ENCODE data around the gene NLRP1. TPM values are rescaled to one million over a fixed set of nuclear protein-coding genes. Genes with fewer than 3 reads are reported as not detected.

Gene NLRP1
- total RNA-seq, 1 donor from 2014 or later: 24.0 TPM

DNA sequence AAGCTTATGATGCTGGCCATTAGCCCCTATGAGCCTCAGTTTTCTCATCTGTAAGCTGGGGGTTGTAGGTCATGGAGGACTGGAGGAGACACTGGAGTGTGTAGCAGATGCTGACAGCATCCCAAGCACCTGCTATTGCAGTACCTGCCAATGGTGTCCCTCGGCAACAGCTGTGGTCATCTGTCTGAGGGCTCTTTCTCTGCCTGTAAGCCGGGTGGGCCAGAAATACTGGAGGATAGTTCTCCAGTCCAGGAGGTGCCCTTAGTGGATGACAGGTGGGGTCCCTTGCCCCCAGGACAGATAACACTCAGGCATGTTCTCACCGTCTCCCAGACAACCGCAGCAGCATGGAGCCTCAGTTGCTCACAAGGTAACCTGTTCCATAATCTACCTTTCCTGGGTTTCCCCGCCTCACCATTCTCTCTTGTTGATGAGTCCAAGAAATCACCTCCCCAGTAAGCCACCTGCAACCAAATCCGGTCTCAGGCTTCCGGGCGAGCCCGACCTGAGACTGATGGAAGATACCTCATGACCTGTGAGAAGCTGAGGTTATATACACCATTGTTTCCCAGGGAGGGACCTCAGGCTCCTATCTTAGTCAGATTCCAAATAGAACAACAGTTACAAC lies 23.8 kb downstream of the NLRP1 start:
- peaks cover 2 to 9% (median 8%) of the 10 kb centered on the region in 3 donors for H3K36me3 ChIP-seq (ENCODE audit: control insufficient read depth in 3 of 3, insufficient read depth in 3 of 3, low read length in 3 of 3)

DNA sequence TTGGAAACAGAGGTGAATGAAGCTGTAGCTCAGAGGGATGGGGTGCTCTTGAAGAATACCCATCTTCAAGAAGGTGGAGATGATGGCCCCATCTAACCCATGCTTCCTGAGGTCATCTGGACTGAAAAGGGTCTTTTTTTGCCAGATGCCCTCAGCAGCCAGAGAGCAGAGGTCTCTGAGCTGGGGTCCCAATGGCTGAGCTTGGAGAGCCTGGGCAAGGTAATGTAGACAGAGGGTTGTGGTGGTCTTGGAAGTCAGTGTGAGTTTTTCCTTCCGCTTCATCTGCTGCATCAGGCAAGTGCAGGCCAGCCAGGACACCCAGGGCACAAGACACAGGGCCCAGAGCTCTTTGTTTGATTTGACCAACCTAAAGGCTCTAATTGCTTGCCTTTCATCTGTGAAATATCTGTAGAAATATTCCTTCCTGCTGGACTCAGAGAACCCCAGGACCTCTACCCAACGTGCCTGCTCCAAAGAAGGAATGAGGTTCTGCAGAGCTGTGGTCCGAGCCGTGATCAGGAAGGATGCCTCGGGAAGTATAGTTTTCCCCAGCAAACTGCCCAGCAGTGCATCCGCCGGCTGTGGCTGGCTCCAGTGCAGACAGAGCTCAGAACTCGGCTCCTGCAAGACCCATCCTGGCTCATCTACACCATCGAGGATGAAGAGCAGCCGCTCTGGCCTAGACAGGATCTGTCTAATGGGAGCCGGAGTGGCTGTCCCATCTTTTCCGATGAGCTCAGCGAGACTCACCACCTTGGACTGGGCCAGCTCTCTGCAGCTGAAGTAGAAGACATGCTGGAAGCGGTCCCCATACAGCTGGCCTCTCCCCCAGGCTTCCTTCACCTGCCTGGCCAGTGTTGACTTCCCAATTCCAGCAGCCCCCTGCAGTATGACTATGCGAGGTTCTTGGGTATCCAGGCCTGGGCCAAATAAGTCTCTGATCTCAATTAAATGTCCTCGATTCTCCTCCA lies 25.2 kb downstream of the NLRP1 start:
- Histone ChIP-seq H3K27ac (ENCODE audit: low read depth, low read length) (no peak overlapping the region), H3K36me3 (ENCODE audit: control insufficient read depth in 3 of 3, insufficient read depth in 3 of 3, low read length in 3 of 3) (peaks cover 2 to 9% (median 8%) of the 10 kb centered on the region in 3 donors), H3K4me3 (ENCODE audit: low read length in 3 of 3) (no peak overlapping the region), H3K9ac (ENCODE audit: low read depth in 1 of 3, low read length in 3 of 3) (no peak overlapping the region), H3K27me3 (ENCODE audit: control insufficient read depth in 3 of 3, insufficient read depth in 3 of 3, low read length in 3 of 3) (no peaks in the 10 kb centered on the region), H3K4me1 (ENCODE audit: control insufficient read depth in 3 of 3, insufficient read depth in 3 of 3, low read length in 3 of 3) (no peaks in the 10 kb centered on the region), H3K9me3 (ENCODE audit: control insufficient read depth in 3 of 3, low read length in 3 of 3) (no peaks in the 10 kb centered on the region)

More for the DNA sequence above, 23.8 kb downstream of the NLRP1 start:
- H3K4me3 ChIP-seq (ENCODE audit: low read length in 3 of 3): no peak overlapping the region
- H3K27ac ChIP-seq (ENCODE audit: low read depth, low read length): no peak overlapping the region
- H3K9me3 ChIP-seq (ENCODE audit: control insufficient read depth in 3 of 3, low read length in 3 of 3): no peaks in the 10 kb centered on the region
- H3K27me3 ChIP-seq (ENCODE audit: control insufficient read depth in 3 of 3, insufficient read depth in 3 of 3, low read length in 3 of 3): no peaks in the 10 kb centered on the region
- H3K4me1 ChIP-seq (ENCODE audit: control insufficient read depth in 3 of 3, insufficient read depth in 3 of 3, low read length in 3 of 3): no peaks in the 10 kb centered on the region
- no peak overlapping the region for H3K9ac ChIP-seq (ENCODE audit: low read depth in 1 of 3, low read length in 3 of 3)

DNA sequence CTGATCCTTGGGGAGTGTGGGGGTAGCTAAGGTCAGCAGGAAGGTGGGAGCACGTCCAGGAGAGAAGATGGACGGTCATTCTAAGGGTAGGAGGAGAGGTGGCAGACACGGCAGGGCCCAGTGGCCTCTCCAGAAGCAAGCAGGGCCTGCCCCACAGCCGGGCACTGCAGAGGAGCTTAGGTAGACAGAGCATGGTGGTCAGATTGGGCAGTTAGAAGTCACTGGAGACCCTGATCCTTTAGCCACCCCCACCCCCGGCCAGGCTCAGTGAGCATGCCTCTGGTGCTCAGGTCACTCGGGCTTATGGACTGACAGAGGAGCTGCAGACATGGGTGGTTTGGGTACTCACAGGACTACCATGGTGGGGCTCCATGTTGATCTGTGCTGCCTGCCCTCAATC lies 26.3 kb downstream of the NLRP1 start:
- H3K9me3 ChIP-seq (ENCODE audit: control insufficient read depth in 3 of 3, low read length in 3 of 3): no peaks in the 10 kb centered on the region
- H3K9ac ChIP-seq (ENCODE audit: low read depth in 1 of 3, low read length in 3 of 3): no peak overlapping the region
- H3K27me3 ChIP-seq (ENCODE audit: control insufficient read depth in 3 of 3, insufficient read depth in 3 of 3, low read length in 3 of 3): no peaks in the 10 kb centered on the region
- H3K36me3 ChIP-seq (ENCODE audit: control insufficient read depth in 3 of 3, insufficient read depth in 3 of 3, low read length in 3 of 3): peaks cover 2 to 14% (median 8%) of the 10 kb centered on the region in 3 donors
- H3K27ac ChIP-seq (ENCODE audit: low read depth, low read length): no peak overlapping the region
- H3K4me3 ChIP-seq (ENCODE audit: low read length in 3 of 3): no peak overlapping the region
- H3K4me1 ChIP-seq (ENCODE audit: control insufficient read depth in 3 of 3, insufficient read depth in 3 of 3, low read length in 3 of 3): no peaks in the 10 kb centered on the region

DNA sequence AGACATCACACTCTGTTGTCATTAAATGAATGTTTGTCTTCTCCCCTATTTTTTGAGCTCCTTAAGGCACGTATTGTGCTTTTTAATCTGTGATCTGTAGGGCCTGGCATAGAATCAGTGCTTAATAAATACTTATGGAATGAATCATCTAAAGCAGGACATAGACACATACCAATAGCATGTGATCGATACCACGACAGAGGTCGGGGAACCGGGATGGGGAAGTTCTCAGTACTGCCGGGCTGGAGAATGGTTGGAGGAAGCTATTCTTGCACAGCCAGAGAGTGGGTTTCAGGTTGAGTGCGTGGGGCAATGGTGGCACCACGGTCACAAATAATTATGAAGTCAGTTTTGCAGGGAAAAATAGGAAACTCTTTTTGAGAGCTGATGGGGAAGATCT lies 26.8 kb downstream of the NLRP1 start:
- Histone ChIP-seq H3K9ac (ENCODE audit: low read depth in 1 of 3, low read length in 3 of 3) (no peak overlapping the region), H3K36me3 (ENCODE audit: control insufficient read depth in 3 of 3, insufficient read depth in 3 of 3, low read length in 3 of 3) (peaks cover 2 to 16% (median 8%) of the 10 kb centered on the region in 3 donors), H3K4me3 (ENCODE audit: low read length in 3 of 3) (no peak overlapping the region), H3K27ac (ENCODE audit: low read depth, low read length) (no peak overlapping the region), H3K4me1 (ENCODE audit: control insufficient read depth in 3 of 3, insufficient read depth in 3 of 3, low read length in 3 of 3) (no peaks in the 10 kb centered on the region), H3K9me3 (ENCODE audit: control insufficient read depth in 3 of 3, low read length in 3 of 3) (no peaks in the 10 kb centered on the region), H3K27me3 (ENCODE audit: control insufficient read depth in 3 of 3, insufficient read depth in 3 of 3, low read length in 3 of 3) (no peaks in the 10 kb centered on the region)

DNA sequence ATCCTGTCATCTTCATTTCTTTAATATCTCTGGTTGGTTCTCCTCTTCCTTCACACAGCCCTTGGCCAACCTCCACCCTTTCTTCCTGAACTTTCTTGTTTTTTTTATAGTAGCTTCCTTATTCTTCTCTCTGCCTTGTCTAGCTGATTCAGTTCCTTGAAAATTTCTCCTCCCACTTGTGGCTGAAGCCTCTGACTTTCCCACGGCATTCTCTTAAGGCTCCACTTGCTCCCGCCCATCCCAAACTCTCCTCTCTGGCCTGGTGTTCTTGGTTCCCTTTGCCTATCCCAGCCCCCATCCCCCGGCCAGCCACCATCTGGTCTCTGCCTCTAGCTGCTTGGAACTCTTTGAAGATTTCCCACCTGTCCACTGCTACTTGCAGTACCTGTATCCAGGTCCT lies 29.1 kb downstream of the NLRP1 start:
- Histone ChIP-seq H3K27ac (ENCODE audit: low read depth, low read length) (no peak overlapping the region), H3K9ac (ENCODE audit: low read depth in 1 of 3, low read length in 3 of 3) (no peak overlapping the region), H3K4me3 (ENCODE audit: low read length in 3 of 3) (no peak overlapping the region), H3K27me3 (ENCODE audit: control insufficient read depth in 3 of 3, insufficient read depth in 3 of 3, low read length in 3 of 3) (no peaks in the 10 kb centered on the region), H3K36me3 (ENCODE audit: control insufficient read depth in 3 of 3, insufficient read depth in 3 of 3, low read length in 3 of 3) (peaks cover 2 to 16% (median 8%) of the 10 kb centered on the region in 3 donors), H3K4me1 (ENCODE audit: control insufficient read depth in 3 of 3, insufficient read depth in 3 of 3, low read length in 3 of 3) (no peaks in the 10 kb centered on the region), H3K9me3 (ENCODE audit: control insufficient read depth in 3 of 3, low read length in 3 of 3) (no peaks in the 10 kb centered on the region)

DNA sequence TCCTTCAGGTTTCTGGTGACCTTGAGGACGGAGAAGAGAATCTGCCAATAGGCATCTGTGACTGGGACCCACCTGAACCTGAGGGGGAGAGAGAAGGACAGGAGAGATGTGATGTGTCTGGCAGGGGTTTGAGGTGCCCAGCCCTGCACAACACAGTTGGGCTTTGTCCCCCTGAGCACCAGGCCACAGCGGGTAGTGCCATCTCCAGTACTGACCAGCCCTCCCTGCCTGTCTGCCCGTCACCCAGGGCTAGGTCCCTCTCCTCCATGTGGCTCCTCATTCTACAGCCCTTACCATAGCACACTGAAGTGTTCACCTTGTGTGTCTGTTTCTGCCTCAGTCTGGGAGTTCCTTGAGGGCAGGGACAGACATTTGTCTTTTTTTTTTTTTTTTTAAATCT lies 30.8 kb downstream of the NLRP1 start:
- Histone ChIP-seq H3K4me3 (ENCODE audit: low read length in 3 of 3) (no peak overlapping the region), H3K36me3 (ENCODE audit: control insufficient read depth in 3 of 3, insufficient read depth in 3 of 3, low read length in 3 of 3) (peaks cover 0 to 13% (median 1%) of the 10 kb centered on the region in 3 donors), H3K4me1 (ENCODE audit: control insufficient read depth in 3 of 3, insufficient read depth in 3 of 3, low read length in 3 of 3) (no peaks in the 10 kb centered on the region), H3K9ac (ENCODE audit: low read depth in 1 of 3, low read length in 3 of 3) (no peak overlapping the region), H3K9me3 (ENCODE audit: control insufficient read depth in 3 of 3, low read length in 3 of 3) (no peaks in the 10 kb centered on the region), H3K27me3 (ENCODE audit: control insufficient read depth in 3 of 3, insufficient read depth in 3 of 3, low read length in 3 of 3) (no peaks in the 10 kb centered on the region), H3K27ac (ENCODE audit: low read depth, low read length) (no peak overlapping the region)

DNA sequence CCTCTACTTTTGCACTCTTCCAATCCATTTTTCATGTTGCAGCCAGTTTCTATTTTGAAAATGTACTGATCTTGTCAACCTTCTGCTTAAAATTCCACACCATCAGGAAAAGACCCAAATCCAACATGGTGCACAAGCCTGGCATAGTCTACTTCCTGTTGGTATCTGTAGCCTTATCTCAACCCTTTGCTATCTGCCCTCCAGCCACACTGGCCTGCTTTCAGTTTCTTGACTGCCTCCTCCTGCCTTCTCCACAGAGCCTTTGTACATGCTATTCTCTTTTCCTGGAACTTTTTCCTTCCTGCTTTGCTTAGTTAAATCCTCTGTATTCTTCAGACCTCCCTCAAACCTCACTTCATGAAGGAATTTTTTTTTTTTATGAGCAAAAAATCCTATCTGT lies 31.5 kb downstream of the NLRP1 start:
- Histone ChIP-seq H3K4me3 (ENCODE audit: low read length in 3 of 3) (no peak overlapping the region), H3K36me3 (ENCODE audit: control insufficient read depth in 3 of 3, insufficient read depth in 3 of 3, low read length in 3 of 3) (peaks cover 0 to 11% (median 5%) of the 10 kb centered on the region in 3 donors), H3K9me3 (ENCODE audit: control insufficient read depth in 3 of 3, low read length in 3 of 3) (no peaks in the 10 kb centered on the region), H3K27me3 (ENCODE audit: control insufficient read depth in 3 of 3, insufficient read depth in 3 of 3, low read length in 3 of 3) (no peaks in the 10 kb centered on the region), H3K9ac (ENCODE audit: low read depth in 1 of 3, low read length in 3 of 3) (no peak overlapping the region), H3K4me1 (ENCODE audit: control insufficient read depth in 3 of 3, insufficient read depth in 3 of 3, low read length in 3 of 3) (no peaks in the 10 kb centered on the region), H3K27ac (ENCODE audit: low read depth, low read length) (no peak overlapping the region)

DNA sequence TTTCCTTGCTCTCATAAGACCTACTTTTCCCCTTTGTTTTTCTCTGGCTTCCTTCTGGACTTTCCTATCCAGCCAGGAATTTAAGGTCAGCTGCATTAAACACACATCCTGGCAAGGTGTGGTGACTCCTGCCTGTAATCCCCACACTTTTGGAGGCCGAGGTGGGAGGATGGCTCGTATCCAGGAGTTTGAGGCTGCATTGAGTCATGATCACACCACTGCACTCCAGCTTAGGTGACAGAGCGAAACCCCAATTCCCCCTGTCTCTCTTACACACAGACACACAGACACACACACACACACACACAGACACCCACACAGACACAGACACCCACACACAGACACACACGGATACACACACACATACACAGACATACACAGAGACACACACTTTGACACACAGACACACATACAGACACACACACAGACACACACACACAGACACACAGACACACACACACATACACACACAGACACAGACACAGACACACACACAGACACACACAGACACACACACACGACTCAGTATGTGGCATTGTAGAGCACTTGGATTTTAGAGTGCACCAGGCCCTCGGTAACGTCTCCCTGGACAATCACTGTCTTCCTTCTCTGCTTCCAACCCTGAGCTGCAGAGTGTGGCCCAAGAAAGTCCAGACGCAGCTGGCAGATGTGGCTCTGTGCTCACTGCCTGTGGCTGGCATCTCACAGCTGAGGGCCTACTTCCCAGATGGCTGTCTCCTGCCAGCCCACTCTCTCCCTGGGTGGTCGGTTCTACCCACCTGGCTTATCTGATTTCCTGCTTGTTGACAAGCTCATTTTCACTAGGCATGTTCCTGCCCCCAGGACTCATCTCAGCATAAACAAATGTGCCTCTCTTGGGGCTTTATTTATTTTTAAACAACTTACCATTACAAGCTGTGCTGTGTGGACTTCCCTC lies 39.0 kb downstream of the NLRP1 start:
- Histone ChIP-seq H3K36me3 (ENCODE audit: control insufficient read depth in 3 of 3, insufficient read depth in 3 of 3, low read length in 3 of 3) (peaks cover 3 to 22% (median 11%) of the 10 kb centered on the region in 3 donors), H3K4me3 (ENCODE audit: low read length in 3 of 3) (no peak overlapping the region), H3K9me3 (ENCODE audit: control insufficient read depth in 3 of 3, low read length in 3 of 3) (no peaks in the 10 kb centered on the region)

DNA sequence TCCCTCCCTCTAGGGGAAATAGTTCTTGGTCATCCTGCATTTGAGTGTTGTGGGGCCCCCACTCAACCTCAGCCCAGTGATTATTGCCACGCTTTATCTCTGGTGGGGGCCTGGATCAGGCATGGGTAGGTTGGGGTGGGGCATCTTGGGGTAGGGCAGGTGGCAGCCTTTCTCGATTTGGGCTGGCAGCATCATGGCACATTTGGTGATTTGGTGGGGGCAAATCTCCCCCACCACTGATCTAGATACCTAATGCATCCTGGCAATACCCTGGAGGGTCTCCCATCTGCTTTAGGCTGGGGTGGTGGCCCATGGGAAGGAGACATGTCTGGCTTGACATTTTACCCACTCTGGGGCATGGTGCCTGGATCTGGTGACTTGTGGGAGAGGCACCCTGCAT lies 40.2 kb downstream of the NLRP1 start:
- no peak overlapping the region for H3K27ac ChIP-seq (ENCODE audit: low read depth, low read length)
- no peak overlapping the region for H3K4me3 ChIP-seq (ENCODE audit: low read length in 3 of 3)
- H3K4me1 ChIP-seq (ENCODE audit: control insufficient read depth in 3 of 3, insufficient read depth in 3 of 3, low read length in 3 of 3): no peaks in the 10 kb centered on the region
- no peak overlapping the region for H3K9ac ChIP-seq (ENCODE audit: low read depth in 1 of 3, low read length in 3 of 3)
- H3K9me3 ChIP-seq (ENCODE audit: control insufficient read depth in 3 of 3, low read length in 3 of 3): no peaks in the 10 kb centered on the region
- peaks cover 10 to 22% (median 11%) of the 10 kb centered on the region in 3 donors for H3K36me3 ChIP-seq (ENCODE audit: control insufficient read depth in 3 of 3, insufficient read depth in 3 of 3, low read length in 3 of 3)
- H3K27me3 ChIP-seq (ENCODE audit: control insufficient read depth in 3 of 3, insufficient read depth in 3 of 3, low read length in 3 of 3): no peaks in the 10 kb centered on the region

More for the DNA sequence above, 39.0 kb downstream of the NLRP1 start:
- Histone ChIP-seq H3K9ac (ENCODE audit: low read depth in 1 of 3, low read length in 3 of 3) (no peak overlapping the region), H3K4me1 (ENCODE audit: control insufficient read depth in 3 of 3, insufficient read depth in 3 of 3, low read length in 3 of 3) (no peaks in the 10 kb centered on the region), H3K27me3 (ENCODE audit: control insufficient read depth in 3 of 3, insufficient read depth in 3 of 3, low read length in 3 of 3) (no peaks in the 10 kb centered on the region), H3K27ac (ENCODE audit: low read depth, low read length) (no peak overlapping the region)

All from skeletal muscle tissue (tissue), 4 donors.